OCI-LY3 (cell line): ENCODE data around the gene GPR39.
"Not testable (repeated sequence)": the region's sequence is repeated elsewhere in the genome, so short reads cannot be mapped to it uniquely, and the experiment has no call there.

Experiments used
- H2AFZ ChIP-seq: fragments of 200-600, 300-600 bp; shearing (Covaris generic); 2 replicates; pipeline ENCODE4 v1.6.0; 2014; ENCODE audit warnings: antibody characterized with exemption, low read depth, low read length
- H3K27ac ChIP-seq: fragments of 200-600, 300-600 bp; sonication (generic); 2 replicates; pipeline ENCODE4 v1.5.1; 2014; ENCODE audit warnings: mild to moderate bottlenecking, low read length, moderate library complexity, mixed read lengths
- H3K27me3 ChIP-seq: fragments of 200-600, 300-600 bp; sonication (generic); 2 replicates; pipeline ENCODE4 v1.6.1; 2014; ENCODE audit warnings: low read depth, low read length, mixed read lengths
- H3K36me3 ChIP-seq: fragments of 200-600, 300-600 bp; sonication (generic); replicated peaks from 2 replicates; pipeline ENCODE3; 2014; ENCODE audit warnings: low read depth, low read length, mixed read lengths
- H3K4me1 ChIP-seq: fragments of 300-600, 200-600 bp; sonication (generic); 2 replicates; pipeline ENCODE4 v1.6.1; 2014; ENCODE audit warnings: low read length, mixed read lengths
- H3K4me2 ChIP-seq: fragments of 200-600, 300-600 bp; sonication (generic); 2 replicates; pipeline ENCODE4 v1.6.1; 2014; ENCODE audit warnings: low read length, mixed read lengths
- H3K4me3 ChIP-seq: fragments of 300-600, 200-600 bp; sonication (generic); 2 replicates; pipeline ENCODE4 v1.5.1; 2014; ENCODE audit warnings: antibody characterized with exemption, mild to moderate bottlenecking, low read length, moderate library complexity
- H3K79me2 ChIP-seq: fragments of 300-600, 200-600 bp; shearing (Covaris generic); 2 replicates; pipeline ENCODE4 v1.6.1; 2014; ENCODE audit warnings: mild to moderate bottlenecking, low read length, mixed read lengths
- H3K9ac ChIP-seq: fragments of 300-600, 200-600 bp; shearing (Covaris generic); 2 replicates; pipeline ENCODE4 v1.6.0; 2014; ENCODE audit warnings: mild to moderate bottlenecking, low read length, moderate library complexity
- H3K9me3 ChIP-seq: fragments of 200-600, 300-600 bp; shearing (Covaris generic); 2 replicates; pipeline ENCODE4 v1.6.1; 2014; ENCODE audit warnings: low read length, mixed read lengths; ENCODE audit not compliant: insufficient read depth
- H4K20me1 ChIP-seq: fragments of 200-600, 300-600 bp; sonication (generic); 2 replicates; pipeline ENCODE4 v1.6.1; 2016; ENCODE audit warnings: low read length, mixed read lengths; ENCODE audit not compliant: insufficient read depth
- EZH2phosphoT487 ChIP-seq: fragments of 200-600 bp; shearing (Covaris generic); IDR thresholded peaks from 2 replicates; pipeline ENCODE4 v1.6.1; 2018; ENCODE audit warnings: antibody characterized with exemption, mixed run types, low read depth
- TF ChIP-seq, protein P1 (sequence below): fragments of 200-600, 300-600 bp; sonication (generic); IDR thresholded peaks from 2 replicates; pipeline ENCODE4 v1.5.1; 2014; ENCODE audit warnings: antibody characterized with exemption, low read length, low read depth

The GPR39 gene

DNA sequence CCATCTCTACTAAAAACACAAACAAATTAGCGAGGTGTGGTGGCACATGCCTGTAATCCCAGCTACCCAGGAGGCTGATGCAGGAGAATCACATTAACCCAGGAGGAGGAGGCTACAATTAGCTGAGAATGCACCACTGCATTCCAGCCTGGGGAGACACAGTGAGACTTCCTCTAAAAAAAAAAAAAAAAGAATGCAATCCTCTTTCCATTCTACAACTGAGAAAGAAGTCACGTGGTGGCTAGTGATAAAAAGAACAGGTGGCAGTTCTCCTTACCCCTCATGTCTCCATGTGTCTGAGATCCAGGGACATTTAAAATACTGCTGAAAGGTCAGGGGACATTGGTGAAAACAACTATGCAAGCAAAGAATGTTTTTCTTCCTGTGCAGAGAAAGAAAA lies 24.4 kb upstream of the GPR39 start:
- Histone ChIP-seq H3K79me2 (no peaks in the 10 kb centered on the region), H4K20me1 (no peaks in the 10 kb centered on the region), H3K27me3 (no peaks in the 10 kb centered on the region), H2AFZ (no peak overlapping the region), H3K27ac (no peak overlapping the region), H3K4me1 (no peaks in the 10 kb centered on the region), H3K9me3 (no peaks in the 10 kb centered on the region), H3K36me3 (no peaks in the 10 kb centered on the region), H3K4me3 (no peak overlapping the region), H3K9ac (no peak overlapping the region), H3K4me2 (no peak overlapping the region)
- no peak for TF ChIP-seq EZH2phosphoT487
- TF ChIP-seq, protein P1, sequence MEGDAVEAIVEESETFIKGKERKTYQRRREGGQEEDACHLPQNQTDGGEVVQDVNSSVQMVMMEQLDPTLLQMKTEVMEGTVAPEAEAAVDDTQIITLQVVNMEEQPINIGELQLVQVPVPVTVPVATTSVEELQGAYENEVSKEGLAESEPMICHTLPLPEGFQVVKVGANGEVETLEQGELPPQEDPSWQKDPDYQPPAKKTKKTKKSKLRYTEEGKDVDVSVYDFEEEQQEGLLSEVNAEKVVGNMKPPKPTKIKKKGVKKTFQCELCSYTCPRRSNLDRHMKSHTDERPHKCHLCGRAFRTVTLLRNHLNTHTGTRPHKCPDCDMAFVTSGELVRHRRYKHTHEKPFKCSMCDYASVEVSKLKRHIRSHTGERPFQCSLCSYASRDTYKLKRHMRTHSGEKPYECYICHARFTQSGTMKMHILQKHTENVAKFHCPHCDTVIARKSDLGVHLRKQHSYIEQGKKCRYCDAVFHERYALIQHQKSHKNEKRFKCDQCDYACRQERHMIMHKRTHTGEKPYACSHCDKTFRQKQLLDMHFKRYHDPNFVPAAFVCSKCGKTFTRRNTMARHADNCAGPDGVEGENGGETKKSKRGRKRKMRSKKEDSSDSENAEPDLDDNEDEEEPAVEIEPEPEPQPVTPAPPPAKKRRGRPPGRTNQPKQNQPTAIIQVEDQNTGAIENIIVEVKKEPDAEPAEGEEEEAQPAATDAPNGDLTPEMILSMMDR, result no peak

GRCh38 chr2:132392879-132393278 lies 23.7 kb upstream of the GPR39 start:
- Histone ChIP-seq H3K9ac (no peak overlapping the region), H3K4me1 (no peaks in the 10 kb centered on the region), H4K20me1 (no peaks in the 10 kb centered on the region), H3K79me2 (no peaks in the 10 kb centered on the region), H3K27ac (no peak overlapping the region), H3K36me3 (no peaks in the 10 kb centered on the region), H3K9me3 (no peaks in the 10 kb centered on the region), H3K27me3 (no peaks in the 10 kb centered on the region), H2AFZ (no peak overlapping the region), H3K4me3 (no peak overlapping the region), H3K4me2 (no peak overlapping the region)
- no peak for TF ChIP-seq EZH2phosphoT487
- TF ChIP-seq, protein P1, result no peak

DNA sequence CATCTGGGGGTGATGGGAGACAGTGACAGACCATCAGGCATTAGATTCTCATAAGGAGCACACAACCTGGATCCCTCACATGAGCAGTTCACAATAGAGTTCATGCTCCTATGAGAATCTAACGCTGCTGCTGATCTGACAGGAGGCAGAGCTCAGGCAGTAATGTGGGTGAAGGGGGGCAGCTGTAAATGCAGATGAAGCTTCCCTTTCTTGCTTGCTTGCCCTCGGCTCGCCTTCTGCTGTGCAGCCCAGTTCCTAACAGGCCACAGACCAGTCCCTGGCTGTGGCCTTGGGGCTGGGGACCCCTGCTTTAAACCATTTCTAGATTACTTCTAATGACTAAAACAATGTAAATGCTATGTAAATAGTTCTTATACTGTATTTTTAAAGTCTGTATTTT lies 19.6 kb upstream of the GPR39 start:
- H3K79me2 ChIP-seq, H2AFZ ChIP-seq, H3K4me2 ChIP-seq, H3K36me3 ChIP-seq, H3K27me3 ChIP-seq, H3K4me3 ChIP-seq, H3K9me3 ChIP-seq, H4K20me1 ChIP-seq, H3K9ac ChIP-seq, H3K27ac ChIP-seq, H3K4me1 ChIP-seq: not testable (repeated sequence)

DNA sequence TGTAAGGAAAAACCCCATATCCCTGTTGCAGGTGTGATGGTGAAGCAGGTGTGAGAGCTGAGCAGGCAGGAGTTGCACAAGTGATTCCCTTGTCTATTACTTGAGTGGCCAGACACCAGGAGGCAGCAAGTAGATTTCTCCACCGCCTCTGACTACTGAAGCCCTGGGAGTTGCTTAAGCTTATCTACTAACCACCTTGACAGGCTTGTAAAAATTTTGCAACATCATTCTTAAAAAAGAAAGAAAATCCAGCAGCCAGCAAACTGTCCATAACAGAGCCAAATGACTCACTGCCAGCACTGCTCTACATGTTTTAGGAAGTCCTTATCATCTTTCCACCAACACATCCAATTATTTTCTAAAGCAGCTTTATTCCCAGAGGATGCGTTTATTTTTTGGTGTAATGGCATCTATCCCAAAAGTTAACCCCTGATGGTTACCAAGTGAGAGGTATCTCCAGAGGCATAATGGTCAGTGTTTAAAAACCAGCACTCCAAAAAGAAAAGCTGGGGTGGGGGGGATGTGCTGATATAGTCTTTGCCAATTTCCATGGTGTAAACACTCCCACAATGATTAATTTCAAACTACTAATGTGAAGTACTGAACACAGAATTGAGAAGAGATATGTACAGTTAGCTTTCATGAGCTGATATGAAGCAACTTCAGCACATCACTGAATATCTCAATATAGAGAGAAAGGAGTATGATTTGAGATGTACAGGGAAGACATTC lies 16.3 kb upstream of the GPR39 start:
- Histone ChIP-seq H3K36me3 (no peaks in the 10 kb centered on the region), H3K4me1 (no peaks in the 10 kb centered on the region), H3K9me3 (no peaks in the 10 kb centered on the region), H3K27me3 (no peaks in the 10 kb centered on the region), H3K4me2 (no peak overlapping the region), H3K4me3 (no peak overlapping the region), H3K27ac (no peak overlapping the region), H3K9ac (no peak overlapping the region), H4K20me1 (no peaks in the 10 kb centered on the region), H2AFZ (no peak overlapping the region), H3K79me2 (no peaks in the 10 kb centered on the region)
- TF ChIP-seq, protein P1, result no peak
- no peak for TF ChIP-seq EZH2phosphoT487
